Measurements from ENCODE around the gene TRIM65.
A peak's percentile ranks its signal among the peaks of the same experiment; 100 is the strongest.

TRIM65 gene

DNA sequence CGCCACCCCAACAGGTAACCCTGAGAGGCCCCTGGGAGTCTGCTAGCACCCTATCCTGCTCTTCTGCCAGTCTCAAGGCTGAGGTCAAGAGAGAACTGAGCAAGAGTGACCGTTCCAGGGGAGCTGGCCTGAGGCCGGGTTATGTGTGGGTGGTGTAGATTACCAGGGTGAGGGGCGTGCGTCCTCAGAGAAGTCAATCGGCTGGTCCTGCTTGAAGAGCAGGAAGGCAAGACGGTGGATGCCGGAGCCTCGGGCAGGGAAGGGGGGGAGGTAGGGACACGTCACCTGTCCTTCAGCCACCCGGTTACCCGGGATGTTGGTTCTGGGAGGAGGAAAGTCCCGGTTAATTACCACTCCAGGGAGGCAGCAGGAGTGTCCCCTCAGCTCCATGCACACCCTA, 2.6 kb upstream of the TRIM65 start:
- no peak overlapping the region for H3K27ac ChIP-seq
- TF ChIP-seq ZFX (IDR thresholded peaks at IDR 0.05): no peak
- TF ChIP-seq, protein P1, sequence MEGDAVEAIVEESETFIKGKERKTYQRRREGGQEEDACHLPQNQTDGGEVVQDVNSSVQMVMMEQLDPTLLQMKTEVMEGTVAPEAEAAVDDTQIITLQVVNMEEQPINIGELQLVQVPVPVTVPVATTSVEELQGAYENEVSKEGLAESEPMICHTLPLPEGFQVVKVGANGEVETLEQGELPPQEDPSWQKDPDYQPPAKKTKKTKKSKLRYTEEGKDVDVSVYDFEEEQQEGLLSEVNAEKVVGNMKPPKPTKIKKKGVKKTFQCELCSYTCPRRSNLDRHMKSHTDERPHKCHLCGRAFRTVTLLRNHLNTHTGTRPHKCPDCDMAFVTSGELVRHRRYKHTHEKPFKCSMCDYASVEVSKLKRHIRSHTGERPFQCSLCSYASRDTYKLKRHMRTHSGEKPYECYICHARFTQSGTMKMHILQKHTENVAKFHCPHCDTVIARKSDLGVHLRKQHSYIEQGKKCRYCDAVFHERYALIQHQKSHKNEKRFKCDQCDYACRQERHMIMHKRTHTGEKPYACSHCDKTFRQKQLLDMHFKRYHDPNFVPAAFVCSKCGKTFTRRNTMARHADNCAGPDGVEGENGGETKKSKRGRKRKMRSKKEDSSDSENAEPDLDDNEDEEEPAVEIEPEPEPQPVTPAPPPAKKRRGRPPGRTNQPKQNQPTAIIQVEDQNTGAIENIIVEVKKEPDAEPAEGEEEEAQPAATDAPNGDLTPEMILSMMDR (conservative IDR thresholded peaks at IDR 0.05): no peak

DNA sequence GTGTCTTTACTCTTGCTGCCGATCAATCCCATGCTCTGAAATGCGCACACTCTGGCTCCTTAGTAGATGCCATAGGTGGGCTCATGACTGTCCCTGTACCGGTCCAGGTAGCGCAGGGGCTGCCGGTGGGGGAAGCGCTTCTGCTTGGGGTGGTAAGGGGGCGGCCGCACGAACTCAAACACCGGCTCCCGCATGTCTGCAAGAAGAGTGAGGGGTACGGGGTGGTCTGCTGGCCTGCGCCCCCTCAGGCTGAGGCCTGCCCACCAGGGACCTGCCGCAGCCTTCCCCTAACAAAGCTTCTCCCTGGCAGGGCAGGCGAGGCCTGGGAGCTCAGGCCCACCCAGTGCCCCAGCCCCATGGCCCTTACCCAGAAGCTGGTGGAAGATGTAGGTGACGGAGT, 2.0 kb upstream of the TRIM65 start:
- no peak for TF ChIP-seq ZFX (IDR thresholded peaks at IDR 0.05)
- TF ChIP-seq, protein P1 (conservative IDR thresholded peaks at IDR 0.05): no peak
- no peak overlapping the region for H3K27ac ChIP-seq

DNA sequence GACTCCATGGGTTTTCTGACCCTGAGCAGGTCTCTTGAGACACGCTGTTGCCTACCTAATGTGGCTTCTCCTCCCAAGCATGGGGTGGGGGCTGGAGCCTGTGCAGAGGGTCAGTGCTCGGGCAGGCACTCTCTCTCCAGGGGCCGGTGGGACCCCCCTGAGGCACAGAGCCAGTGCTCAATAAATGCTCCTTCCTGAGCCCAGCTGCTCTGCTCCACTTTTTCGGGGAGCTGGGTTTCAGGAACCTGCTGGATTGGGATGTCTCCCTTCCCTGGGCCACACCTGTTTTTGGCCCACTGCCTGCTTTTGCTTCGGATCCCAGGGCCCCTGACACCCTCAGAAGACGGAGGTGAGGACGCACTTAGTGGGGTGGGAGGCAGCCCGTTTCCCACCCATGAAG, 1.3 kb upstream of the TRIM65 start:
- no peak for TF ChIP-seq ZFX (IDR thresholded peaks at IDR 0.05)
- TF ChIP-seq, protein P1 (conservative IDR thresholded peaks at IDR 0.05): no peak
- no peak overlapping the region for H3K27ac ChIP-seq

DNA sequence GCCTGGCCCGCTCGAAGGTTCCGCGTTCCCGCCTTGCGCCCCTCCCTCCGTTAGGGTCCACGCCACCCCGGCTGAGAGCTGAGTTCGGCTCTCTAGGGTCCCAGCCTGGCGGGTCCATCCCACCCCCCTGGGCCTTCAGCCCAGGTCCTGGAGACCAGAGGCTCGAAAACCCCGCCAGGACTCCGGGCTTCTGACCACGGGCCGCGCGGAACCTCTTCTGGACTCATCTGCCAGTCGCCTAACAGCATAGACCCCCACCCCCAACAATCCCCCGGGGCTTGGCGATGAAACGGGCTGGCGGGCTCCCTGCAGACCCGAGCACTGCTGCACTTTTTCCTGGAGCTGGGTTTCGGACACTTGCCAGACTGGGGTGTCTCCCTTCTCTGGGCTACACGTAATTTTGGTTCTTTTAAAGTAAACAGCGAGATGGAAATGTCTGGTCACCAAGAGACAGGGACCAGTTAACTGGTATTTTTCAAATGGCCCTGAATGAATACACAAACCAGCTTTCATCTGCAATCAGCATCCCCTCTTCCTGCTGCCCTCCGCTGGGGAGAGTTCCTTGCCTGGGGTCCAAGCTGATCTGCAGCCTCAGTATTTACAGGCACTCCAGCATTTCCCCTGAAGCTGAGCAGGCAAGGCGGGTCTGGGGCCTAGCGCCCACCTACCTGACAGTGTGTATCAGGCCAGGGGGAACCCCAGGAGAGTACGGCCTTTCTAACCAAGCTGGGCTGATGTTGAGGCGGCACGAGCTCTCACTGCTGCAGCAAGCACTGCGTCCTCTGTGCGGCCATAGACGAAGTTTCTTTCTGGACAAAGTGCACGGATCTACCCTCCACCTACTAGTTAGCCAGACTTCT, 639 bp upstream of the TRIM65 start:
- peak overlapping the region; percentile 94 for H3K27ac ChIP-seq
- TF ChIP-seq, protein P1 (conservative IDR thresholded peaks at IDR 0.05): no peak
- TF ChIP-seq ZFX (IDR thresholded peaks at IDR 0.05): no peak

DNA sequence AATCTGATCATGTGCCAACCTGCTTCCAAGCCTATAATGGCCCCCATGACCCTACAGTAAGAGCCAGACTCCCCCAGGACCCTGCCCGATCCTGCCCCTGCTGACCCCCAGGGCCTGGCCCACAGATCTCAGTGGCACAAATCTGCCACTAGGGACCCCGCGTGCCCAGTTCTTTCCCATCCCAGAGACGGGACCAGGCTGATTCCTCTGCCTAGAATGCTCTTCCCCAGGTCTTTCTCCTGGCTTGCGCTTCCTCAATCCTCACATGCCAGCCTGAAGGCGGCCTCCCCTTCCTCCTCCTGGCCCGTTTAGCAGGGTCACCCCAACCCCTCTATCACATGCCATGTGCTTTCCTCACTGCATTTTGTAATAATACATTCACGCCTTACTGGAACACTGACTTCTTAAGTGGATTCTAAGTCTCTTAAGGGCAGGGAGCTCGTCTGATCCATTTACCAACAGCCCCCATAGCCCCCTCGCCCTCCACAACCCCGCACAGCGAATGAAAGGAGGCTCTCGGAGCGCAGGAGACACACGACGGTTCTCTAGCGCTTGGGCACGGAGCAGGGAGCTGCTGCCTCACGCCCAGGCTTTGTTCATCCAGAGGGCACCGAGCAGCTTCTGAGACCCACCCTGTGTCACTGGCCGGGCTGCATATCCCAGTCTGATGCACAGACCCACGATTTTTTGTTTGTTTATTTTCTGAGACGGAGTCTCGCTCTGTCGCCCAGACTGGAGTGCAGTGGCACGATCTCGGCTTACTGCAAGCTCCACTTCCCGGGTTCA, 1.2 kb downstream of the TRIM65 start:
- no peak for TF ChIP-seq ZFX (IDR thresholded peaks at IDR 0.05)
- TF ChIP-seq, protein P1 (conservative IDR thresholded peaks at IDR 0.05): no peak
- H3K27ac ChIP-seq: peak overlapping the region; percentile 94

- no peak for TF ChIP-seq ZFX (IDR thresholded peaks at IDR 0.05)
- TF ChIP-seq, protein P1 (conservative IDR thresholded peaks at IDR 0.05): no peak
- H3K27ac ChIP-seq: no peak overlapping the region
Observed at GRCh38 chr17:75894049-75894733, 2.6 kb downstream of the TRIM65 start.

Measured in C4-2B (cell line).